HuH-7.5 (cell line): ENCODE data around the gene OTULIN.

ENCODE experiments used
- DNase-seq: peaks from one replicate; pipeline ENCODE4 v3.0.0; 2011; ENCODE audit warnings: low spot score

The OTULIN gene

DNA sequence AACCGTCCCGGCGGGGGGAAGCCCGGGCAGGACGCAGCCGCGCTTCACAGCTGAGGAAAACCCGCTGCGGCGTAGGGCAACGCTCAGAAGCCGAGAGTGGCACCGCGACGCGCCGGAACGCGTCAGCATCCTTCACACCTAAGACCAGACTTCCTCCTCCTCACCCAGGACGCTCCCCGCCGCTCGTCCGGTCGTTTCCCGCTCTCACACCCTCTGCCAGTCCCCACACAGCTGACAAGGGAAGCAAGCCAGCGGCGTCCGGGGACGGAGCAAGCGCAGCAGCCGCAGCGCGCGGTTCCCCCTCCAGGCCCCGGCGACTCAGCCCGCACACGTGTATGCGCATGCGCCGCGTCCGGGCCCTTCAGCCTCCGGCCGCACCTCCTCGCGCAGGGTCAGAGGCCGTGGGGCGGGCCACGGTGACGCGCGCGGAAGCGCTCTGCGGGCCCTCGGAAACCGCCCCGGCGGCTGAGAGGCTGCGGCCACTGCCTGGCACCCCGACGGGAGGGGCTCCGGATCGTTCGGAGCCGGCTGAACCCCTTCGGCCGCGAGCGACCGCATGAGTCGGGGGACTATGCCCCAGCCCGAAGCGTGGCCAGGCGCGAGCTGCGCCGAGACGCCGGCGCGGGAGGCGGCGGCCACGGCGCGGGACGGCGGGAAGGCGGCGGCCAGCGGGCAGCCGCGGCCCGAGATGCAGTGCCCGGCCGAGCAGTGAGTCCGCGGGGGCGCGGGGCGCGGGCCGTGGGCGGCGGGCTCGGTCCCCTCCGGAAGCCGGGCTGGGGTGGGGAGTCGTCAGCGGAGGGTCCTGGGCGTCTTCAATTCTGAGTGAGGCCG, at the start of gene OTULIN:
Gene OTULIN, plus strand, starts transcription at position 449 of the 831 bp plus-strand sequence. Its CDS starts 108 bp downstream, at position 557.
- peak; percentile 88 for DNase-seq

- no peak for DNase-seq
Observed at GRCh38 chr5:14615365-14615764, 49.2 kb upstream of the OTULIN start.

DNA sequence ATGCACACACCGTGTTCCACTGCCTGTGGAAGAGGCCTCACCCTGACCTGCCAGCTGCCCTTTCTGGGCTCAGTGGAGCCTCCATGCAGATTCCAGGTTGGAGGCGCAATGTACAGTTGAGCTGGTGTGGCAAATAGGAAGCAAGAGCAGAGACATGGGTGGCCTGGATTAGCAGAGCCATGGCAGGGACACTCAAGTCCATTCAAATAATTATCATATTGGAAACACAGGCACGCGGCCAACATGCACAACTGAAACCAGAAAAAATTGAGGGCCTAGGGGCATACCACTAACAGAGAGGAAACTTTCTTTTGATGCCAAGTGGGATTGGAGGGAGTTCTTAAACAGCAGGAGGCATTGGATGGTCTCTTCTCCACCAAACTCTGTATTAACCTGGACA, 47.1 kb upstream of the OTULIN start:
- no peak for DNase-seq

GRCh38 chr5:14627270-14627669, 37.2 kb upstream of the OTULIN start:
- DNase-seq, result no peak

GRCh38 chr5:14628346-14628745, 36.2 kb upstream of the OTULIN start:
- peak; percentile 22 for DNase-seq

- no peak for DNase-seq
Observed at GRCh38 chr5:14630671-14631070, 33.8 kb upstream of the OTULIN start.

DNA sequence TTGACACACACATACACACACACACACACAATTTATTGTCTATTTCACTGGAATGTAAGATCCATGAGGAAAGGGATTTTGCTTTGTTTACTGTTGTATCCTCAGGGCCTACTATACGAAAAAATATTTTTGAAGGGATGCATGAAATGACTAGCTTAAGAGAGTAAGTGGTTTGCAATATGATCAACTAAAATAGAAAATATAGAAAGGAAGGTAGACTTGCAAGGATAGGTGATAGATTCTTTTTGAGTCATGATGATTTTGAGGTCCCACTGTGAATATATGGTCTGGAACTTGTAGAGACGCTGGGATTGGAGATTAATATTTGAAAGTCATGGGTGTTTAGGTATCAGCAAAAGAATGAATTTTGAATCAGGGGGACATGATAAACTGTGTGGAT, 28.9 kb upstream of the OTULIN start:
- no peak for DNase-seq

DNA sequence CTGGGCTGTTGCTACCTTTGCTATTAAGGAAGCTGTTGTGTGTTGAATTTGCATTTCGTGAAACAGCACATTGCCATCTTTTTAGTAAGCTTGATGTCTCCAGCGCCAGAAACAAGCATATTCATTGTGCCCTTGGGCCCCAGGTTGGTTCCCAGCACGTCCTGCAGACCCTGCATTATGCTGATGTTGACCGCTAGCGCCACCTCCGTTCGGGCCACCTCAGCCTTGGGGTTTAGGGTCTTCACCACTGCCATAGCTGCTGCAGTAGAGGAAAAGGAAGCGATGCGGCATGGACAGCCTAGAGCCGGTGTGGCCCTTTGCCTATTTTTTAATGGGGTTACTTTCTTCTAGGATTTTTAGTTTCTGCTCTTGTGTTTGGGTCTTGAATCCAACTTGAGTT, 23.8 kb upstream of the OTULIN start:
- no peak for DNase-seq

DNA sequence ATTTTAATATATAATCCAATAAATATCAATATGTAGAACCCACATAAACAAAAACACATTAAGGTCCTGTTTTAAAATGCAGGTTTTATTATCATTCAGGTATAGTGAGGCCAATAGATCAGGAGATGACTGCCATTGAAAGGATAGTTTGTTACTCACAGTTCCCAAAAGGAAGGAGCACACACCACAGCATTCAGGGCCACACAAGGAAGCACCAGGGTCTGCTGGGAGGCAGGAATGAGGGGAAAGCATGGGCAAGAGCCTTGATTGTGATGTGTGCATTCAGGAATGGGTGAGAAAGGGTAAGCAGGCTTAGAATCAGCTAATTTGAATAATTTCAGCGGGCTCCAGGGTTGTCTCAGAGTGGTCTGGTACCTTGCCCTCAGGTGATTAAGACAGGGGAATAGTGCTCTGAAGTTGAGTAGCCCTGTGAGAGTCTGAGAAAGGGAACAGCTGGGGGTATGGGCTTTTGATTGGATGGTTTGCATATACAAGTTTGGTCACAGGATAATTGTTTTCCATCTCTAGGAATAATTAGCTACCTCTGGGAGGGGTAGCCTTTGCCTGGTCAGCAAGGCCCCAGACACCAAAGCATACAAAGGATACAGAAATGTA, 19.8 kb upstream of the OTULIN start:
- no peak for DNase-seq

- DNase-seq, result no peak
Observed at GRCh38 chr5:14650052-14650451, 14.5 kb upstream of the OTULIN start.

DNA sequence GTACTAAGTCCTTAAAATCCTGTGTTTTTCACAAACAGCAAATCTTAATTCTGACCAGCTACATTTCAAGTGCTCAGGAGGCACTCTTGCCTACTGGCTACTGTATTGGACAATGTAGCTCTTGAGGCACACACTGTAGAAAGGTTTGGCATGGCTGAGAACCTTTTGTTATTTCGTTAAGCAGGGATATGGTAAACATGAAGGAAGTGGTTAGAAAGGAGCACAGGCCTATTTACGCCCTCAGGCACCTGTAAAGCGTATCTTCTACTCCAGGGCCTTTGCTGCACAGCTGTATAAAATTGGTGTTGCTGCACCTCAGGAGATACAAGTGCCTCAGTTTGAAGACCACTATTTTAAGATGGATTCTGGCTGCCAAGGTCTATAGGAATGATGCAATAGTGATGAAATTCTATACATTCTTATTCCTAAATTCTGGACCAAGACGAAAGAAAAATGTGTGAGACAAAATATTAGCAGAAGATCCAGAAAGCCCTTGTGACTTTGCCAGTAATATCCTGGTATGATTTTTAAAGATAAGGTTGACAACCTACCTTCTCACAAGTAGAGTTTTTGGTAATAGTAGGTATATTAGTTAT, 9.3 kb upstream of the OTULIN start:
- DNase-seq, result no peak

- DNase-seq, result no peak
Observed at GRCh38 chr5:14656898-14657297, 7.6 kb upstream of the OTULIN start.

GRCh38 chr5:14659821-14660607, 4.5 kb upstream of the OTULIN start:
- no peak for DNase-seq

DNA sequence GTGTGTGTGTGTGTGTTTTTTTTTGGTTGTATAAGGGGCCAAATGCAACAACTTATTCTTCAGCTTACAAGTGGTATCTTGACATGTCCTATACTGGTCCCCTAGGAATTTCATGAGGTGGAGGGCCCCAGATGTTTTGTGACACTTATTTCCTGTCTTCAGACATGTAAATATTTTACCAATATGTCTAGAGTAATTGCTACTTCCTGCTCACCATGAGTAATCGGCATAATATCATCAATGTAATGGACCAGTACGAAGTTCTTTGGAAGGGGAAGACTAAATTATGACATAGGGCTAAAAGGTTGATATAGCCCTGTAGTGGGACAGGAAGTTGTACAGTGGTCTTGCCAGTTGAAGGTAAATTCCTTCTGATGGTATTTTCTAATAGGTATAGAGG, 3.7 kb upstream of the OTULIN start:
- no peak for DNase-seq

- DNase-seq, result no peak
Observed at GRCh38 chr5:14662721-14663260, 1.7 kb upstream of the OTULIN start.

- peak; percentile 46 for DNase-seq
Observed at GRCh38 chr5:14663734-14664269, 716 bp upstream of the OTULIN start.

DNA sequence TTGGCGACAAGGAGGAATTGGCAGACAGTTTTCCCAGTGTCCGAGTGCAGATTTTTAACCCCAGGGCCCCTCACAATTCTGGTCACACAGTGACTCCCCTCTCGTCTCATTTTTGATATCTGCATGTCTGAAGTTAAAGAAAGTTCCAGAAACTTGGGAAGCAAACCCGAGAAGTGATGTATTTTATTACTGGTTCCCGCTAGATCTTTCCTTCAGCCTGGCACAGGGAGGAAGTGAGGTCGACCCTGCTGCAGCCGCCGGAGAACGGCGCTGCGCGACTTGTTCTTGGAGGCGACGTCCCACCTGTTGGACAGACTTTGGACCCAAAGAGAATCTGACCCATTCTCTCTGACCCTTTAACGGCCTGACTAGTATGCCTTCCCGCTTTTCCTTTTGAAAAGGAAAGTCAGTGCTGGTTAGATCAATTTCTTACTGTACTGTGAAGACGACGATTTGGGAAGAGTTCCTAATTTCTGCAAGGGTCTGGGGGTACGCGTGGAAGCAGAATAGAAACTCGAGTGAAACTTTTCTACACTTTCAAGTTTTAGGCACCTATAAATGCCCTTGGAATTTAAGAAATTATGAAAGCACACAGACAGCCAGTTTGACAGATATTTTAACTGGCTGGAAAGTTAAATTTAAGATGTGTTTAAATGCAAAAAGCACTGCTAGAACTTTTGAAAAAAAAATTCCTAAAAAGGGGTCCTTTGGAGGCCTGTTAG, 744 bp downstream of the OTULIN start:
- DNase-seq, result peak; percentile 43

GRCh38 chr5:14665949-14666348, 1.4 kb downstream of the OTULIN start:
- DNase-seq, result peak; percentile 34

- DNase-seq, result no peak
Observed at GRCh38 chr5:14666357-14666756, 1.8 kb downstream of the OTULIN start.

DNA sequence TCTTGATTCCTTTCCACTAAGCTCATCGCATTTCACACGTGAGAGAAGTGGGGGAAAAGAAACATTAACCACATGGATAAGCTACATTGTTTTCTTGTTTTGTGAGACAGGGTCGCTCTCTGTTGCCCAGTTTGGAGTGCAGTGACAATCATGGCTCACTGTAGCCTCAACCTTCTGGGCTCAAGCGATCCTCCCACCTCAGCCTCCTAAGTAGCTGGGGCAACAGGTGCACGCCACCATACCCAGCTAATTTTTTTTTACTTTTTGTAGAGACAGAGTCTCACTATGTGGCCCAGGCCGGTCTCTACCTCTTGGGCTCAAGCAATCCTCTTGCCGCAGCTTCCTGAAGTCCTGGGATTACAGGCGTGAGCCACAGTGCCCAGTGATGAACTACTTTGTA, 2.8 kb downstream of the OTULIN start:
- DNase-seq, result no peak

DNA sequence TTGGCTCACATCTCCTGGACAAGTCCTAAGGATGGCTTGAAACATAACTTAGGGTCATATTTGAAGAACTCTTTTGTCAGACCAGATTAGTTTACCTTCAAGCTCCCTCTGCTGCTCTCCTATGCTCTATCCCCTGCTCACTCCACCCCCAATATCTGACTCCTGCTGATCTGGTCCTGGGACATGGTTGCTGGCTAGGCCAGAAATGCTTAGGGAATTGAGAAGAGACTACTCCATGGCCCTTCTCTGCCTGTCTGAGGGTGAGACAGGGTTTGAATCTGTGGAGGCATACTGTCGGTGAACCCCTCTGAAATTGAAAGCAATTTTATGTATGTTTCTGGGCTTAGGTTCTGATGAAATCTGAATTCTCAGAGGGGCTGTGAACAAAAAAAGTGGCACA, 3.3 kb downstream of the OTULIN start:
- DNase-seq, result no peak
